Stimulated activated CD8-positive, alpha-beta memory T cell treated with anti-CD3 and anti-CD28 coated beads, Interleukin-12 subunit alpha, Interleukin-12 subunit beta, amount 100 ng/mL, for 4 hours (primary cell): Measurements from ENCODE around the gene BMAL1.

Experiments used
- DNase-seq: peaks from one replicate; pipeline ENCODE4 v3.0.0-alpha.2; 2020; ENCODE audit warnings: low read depth

The BMAL1 gene

GRCh38 chr11:13317293-13318080, 39.9 kb downstream of the BMAL1 start:
- no peak for DNase-seq

GRCh38 chr11:13318498-13319295, 41.1 kb downstream of the BMAL1 start:
- DNase-seq, result no peak

DNA sequence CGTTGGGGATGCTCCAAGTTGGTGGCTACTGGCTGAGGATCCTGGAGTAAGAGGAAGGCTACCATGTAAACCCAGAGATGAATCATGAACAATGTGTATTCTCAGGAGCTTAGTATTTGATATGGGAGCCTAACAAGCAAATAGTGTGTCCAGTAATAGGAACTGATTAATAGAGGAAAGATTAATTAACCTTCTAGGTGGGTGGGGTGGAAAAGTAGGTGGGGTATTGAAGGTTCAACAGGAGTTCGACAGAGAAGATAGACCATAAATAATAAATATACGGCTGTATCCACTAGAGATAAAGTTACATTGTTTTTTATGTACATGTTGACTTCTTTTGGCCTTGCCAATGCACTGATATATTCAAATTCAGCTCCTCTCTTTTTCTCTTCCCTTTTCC, 43.1 kb downstream of the BMAL1 start:
- DNase-seq, result no peak

DNA sequence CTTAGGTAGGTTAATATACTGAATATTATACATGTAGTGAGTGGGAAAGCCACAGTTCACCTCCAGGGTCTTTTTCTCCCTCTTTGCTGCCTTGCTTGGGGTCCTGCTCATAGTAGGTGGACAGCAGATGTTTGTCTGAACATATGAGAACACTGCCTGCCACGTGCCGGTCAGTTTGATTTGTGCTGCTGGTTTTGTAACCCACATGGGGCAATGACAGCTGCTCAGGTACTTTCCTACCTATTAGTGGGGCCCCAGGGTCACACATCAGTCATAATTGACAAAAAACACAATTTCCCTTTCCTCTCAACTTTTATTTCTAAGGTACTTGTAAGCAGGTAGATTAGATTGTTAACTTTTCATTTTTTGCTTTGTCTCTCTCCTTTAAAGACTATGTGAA, 43.8 kb downstream of the BMAL1 start:
- DNase-seq, result no peak

GRCh38 chr11:13324141-13324540, 46.6 kb downstream of the BMAL1 start:
- no peak for DNase-seq

DNA sequence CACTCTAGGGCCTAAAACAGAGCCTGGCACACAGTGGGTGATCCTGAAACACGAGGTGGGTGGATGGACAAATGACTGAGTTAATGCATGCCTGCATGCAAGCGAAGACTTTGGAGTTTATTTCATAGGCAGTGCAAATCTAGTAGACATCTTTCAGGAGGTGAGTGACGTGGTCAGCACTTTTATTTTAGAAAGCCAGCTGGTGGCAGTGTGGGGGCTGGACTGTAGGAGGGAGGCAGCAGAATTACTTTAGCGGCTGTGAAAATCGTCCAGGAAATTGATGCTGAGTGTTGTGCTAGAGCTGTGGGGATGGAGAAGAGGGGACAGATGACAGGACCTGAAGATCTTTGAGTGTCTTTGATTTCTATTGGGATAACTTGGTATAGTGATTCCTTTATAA, 47.1 kb downstream of the BMAL1 start:
- no peak for DNase-seq

DNA sequence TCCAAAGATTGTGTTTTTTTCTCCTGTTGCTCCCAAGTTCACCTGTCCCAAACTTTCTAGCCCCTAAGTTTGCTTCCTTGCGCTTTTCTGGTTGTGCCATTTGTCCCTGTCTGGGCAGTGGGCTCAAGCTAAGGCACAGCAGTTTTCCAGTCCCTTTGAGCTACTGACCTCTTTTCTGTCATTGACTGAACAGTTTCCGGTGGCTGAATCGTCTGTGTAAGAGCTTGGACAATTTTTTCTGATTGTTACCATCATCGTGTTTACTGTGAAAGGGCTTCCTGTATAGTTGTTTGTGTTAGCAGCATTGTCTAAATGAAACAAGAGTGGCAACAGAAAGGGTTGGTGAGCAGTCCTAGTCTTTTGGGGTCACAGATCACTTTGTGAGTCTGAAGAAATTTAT, 49.8 kb downstream of the BMAL1 start:
- DNase-seq, result no peak

GRCh38 chr11:13328286-13328685, 50.7 kb downstream of the BMAL1 start:
- no peak for DNase-seq

DNA sequence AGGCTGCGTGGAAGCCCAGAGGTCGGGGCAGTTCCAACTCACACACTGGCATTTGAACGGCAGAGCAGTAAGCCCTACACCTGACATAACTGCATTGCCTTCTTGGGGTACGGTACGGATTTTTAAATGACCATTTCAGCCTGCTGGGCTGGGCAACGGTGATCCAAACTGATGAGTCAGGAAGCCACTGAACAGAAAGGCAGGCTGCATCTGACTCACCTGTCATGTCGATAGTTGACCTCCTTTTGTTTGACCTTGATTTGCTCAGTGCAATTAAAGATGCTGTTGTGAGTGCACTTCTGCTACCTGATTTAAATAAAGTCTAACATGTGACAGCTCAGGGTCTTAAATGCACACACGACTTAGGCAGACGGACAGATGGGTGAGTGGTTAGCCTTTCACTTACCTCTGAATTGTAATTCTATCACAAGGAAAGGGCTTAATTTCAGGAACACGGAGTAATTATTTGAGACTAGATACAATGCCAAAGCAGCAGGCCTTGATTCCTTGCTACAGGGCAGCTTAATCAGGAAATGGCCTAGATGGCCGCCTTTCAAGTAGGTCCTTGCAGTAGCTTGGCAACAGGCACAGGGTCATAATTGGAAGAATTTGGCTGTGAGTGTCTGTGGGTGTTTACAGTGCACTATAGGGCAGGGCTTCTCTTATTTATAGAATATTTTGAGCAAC, 52.2 kb downstream of the BMAL1 start:
- DNase-seq, result no peak

DNA sequence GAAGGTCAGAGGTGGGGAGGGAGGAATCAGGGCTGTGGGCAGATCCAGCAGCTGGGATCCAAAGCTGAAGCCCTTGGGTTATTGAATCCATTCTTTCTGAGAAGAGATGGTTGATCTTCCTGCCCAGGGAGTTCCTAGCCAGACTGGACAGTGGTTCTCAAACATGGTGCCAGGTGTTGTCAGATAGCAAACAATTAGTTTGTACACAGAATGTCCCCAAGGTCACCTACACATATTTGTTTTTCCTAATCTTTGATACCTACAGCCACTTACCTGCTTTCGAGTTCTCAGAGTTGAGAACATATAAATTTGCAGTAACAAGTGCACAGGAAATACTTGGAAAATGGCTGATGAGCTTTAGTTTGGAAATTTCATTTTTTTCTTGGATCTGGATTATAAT, 54.5 kb downstream of the BMAL1 start:
- no peak for DNase-seq

DNA sequence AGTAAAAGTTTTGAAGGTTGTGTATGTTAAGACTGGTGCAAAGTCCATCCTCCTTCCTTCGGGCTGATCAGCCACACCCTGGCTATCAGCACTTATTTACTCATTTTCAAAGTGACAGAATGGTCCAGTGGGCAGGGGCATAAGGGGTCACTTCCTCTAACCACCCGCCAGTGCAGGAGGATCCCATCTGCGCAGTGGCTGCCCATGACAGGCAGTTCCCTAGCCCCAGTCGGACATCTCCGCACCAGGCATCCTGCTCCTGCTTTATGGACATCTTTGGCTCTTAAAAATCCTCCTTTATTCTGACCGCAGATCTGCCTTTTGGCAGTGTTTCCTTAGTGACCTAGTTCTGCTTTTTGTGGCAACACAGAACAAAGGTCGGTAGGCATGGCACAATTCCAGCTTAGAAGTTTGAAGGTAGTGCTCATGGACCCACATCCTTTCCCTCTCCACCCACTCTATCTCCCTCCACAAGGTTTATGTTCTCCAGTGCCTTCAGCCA, 55.9 kb downstream of the BMAL1 start:
- no peak for DNase-seq

DNA sequence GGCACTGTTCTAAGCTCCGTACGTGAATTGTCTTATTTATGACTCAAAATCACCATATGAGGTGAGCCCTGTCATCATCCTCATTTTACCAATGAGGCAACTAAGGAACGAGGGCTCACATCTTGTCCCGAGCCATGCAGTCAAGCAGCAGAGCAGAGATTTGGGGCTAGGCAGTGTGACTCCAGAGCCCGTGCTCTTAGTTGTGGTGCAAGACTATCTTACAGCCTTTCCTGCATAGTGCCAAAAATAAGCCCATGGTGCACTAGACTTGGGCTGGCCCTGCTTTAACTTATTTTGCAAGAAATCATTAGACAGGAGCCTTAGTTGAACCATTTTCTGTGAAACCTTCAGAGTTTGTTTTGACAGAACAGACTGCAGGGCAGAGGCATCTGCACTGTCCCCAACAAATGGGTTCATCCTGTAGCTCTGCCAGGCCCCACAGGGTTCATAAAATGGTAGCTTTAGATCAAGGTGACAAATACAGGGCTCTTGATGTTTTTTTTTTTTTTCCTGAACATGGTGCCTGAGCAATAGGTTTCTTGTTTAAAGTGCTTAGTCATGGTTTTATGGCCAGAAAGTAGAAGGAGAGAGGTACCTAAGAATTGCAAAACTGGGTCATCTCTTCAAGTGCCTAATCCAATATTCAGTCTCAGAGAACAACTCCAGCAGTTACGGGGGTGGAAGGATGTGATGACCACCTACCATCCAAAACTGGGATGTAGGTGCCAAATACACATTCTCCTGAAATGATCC, 56.6 kb downstream of the BMAL1 start:
- no peak for DNase-seq

DNA sequence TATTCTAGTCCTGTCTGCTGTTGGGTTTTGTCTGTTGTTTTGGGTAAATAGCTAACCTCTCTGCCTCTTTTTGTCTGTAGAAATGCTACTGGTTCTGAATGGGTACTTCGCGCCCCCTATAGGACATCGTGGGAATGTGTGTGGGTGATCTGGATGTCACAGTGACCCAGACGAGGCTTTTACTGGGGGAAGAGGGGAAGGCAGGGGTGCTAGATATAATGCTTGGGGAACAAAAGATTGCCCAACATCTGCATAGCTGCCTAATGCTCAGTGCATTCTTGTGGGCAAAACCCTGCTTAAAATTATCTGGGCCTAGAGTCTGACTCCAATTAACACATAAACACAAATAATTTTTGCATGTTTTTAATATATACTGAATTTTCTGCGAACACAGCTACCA, 57.7 kb downstream of the BMAL1 start:
- peak; percentile 36 for DNase-seq

DNA sequence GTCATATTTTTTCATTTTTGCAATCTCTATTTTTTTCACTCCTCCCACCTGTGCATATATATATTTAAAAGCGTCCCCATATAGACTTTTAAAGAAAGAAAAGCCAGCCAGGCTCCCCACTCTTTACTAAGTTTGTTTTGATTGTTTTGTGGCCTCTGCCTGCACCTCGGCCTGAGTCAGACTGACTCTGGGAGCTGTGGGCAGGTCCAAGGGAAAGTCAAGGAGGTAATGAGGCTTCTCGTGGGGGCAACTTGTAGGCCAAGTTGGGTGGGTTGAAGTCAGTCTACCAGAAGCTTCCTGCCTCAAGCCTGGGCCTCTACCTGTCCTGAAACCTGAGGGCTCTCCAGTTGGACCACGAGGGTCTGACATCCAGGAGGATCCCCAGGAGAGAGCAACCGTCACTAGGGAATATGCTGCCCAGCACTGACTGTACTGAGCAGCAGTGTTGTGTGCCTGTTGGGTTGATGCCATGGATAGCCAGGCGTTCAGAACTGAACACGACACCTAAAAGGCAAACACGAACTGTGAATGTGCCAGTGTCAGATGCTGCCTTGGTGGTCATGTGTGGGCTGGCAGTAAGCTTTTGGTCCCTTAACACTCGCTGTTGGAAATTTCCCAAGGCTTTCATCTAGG, 58.8 kb downstream of the BMAL1 start:
- DNase-seq, result no peak

GRCh38 chr11:13338019-13338426, 60.4 kb downstream of the BMAL1 start:
- no peak for DNase-seq

DNA sequence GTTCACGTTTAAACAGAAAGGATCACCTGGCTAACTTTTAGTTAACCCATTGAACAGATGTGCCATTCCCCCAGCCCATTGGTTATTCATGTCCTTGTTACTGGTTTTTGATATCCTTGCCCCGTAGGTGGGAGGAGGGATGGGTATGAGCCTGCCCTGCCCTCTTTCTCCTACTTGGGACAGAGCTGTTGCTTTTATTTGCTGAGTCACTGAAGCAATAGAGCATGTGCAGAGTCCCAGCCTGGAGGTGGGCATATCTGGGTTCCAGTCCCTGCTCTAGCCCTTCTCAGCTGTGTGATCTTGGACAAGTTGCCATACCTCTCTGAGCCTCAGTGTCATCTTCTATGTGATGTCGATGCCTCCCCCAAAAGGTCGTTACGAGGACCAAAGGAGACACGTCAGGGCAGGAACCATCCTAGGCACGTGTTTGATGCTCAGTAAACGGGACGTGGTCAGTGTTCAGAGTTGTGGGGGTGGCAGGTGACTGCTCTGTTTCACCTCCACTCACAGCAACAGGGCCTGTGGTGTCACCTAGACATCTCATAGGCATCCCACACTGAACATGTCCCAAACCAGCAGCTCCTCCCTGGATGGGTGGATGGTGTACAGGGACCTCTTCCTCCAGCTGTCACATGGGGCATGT, 61.0 kb downstream of the BMAL1 start:
- DNase-seq, result no peak

DNA sequence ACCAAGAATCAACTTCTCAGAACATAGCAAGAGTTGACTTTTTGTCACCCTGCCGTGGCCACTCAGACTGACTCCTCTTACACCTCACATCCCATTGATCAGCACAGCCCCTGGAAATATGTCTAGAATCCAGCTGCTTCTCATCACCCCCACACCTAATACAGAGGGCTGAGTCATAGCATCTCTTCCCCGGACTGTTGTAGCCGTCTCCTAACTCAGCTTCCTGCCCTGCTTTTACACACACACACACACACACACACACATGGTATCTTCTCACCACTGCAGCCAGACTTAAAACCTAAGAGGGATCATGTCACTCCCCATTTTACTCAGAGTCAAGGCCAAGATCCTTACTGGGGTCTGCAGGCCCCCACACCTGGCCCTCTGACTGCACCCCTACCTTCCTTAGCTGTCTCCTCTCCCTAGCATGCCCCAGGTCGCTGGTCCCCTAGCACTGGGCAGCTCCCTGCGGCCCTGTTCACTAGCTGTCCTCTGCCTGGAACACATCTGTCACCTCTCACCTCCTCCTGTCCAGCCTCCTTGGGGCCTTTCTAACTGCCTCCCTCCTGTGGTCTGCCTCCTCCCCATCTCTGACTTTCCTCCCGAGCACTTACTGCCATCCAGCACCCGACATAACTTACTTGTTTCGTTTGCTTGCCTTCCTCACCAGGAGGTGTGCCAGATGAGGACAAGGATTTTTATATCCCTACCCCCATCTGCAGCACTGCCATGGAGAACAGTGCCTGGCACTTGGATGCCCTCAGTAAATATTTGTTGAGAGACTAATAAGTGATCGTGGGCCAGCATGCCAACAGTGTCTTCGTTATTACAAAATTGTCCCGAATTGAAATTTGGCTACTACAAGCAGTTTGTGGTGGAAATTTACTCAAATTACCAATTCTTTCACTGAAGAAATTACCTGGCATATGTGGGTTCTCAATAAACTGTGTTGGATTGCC, 61.9 kb downstream of the BMAL1 start:
- no peak for DNase-seq

GRCh38 chr11:13341026-13341425, 63.4 kb downstream of the BMAL1 start:
- no peak for DNase-seq

- no peak for DNase-seq
These were observed 65.5 kb downstream of the BMAL1 start for GRCh38 chr11:13343067-13343466.
